AML-193 (cell line): ENCODE measurements around the gene ICA1.
A peak's percentile ranks its signal among the peaks of the same experiment; 100 is the strongest.
"Not testable (repeated sequence)": the region's sequence is repeated elsewhere in the genome, so short reads cannot be mapped to it uniquely, and the experiment has no call there.

Experiments
- DNase-seq, 2 experiments: peaks; one replicate each; lab custom pipeline; 2025; lab: John Stamatoyannopoulos, UW

ICA1 gene

DNA sequence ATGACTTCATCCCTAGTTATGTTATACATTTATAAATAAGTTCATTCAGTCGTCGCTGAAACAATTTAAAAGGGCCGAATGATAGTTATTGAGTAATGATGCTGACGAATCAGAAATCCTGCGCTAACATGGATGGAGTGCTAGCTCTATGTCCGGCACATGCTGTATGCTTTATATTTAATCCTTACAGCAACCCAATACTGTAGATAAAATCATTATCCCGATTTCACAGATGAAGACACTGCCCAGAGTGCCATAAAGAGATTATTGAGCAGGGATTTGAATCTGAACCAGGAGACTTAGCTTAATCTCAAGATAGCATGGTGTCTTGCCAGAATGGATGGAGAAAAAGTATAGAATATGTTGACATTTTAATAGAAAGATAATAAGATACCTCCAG lies 1.1 kb upstream of the ICA1 start:
- DNase-seq, result no peak

- no peak for DNase-seq
Observed at GRCh38 chr7:8260871-8261694, 884 bp downstream of the ICA1 start.

DNA sequence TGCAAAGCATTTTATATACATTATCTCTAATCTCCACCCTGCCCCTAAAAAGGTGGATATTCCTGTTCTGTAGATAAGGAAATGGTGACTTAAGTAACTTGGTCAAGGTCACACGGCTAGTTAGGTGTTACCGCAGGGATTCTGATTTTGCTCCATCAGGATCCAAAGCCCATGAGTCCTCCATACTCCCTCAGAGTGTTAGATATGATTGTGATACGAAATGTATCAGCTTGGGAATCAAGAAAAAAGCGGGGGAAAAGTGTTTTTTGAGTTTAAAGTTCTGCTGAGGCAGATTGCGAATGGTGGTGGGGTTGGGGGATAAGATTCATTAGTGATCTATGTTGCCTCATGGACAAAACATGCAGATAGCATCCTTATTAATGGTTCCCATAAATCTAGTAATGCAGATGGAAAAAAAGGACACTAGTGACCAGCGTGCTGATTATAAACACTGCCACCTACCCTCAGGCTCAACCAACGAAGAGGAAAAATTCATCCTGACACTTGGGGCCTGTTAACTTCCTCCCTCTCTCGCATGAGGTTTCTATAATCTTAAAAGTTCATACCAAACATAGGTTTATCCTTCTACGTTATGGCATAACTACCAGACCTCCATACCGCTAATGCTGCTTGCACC lies 2.3 kb downstream of the ICA1 start:
- no peak for DNase-seq

DNA sequence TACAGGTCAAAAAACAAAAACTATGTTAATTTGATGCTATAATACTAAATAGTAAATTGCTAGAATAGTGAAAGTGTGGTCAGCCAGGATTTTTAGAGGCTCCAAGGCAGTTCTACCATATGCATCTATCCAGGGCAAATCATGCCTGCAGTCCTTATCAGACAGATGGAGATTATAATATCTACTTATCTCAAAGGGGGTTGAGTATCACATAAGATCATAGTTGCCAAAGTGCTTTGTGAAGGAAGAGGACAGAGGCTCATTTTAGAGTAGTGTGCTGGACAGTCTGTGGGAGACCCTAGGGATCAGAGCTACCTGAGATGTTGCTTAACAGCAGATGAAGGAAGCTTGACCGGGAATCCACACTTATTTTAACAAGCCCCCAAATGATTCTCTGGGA lies 3.2 kb downstream of the ICA1 start:
- DNase-seq, result no peak

DNA sequence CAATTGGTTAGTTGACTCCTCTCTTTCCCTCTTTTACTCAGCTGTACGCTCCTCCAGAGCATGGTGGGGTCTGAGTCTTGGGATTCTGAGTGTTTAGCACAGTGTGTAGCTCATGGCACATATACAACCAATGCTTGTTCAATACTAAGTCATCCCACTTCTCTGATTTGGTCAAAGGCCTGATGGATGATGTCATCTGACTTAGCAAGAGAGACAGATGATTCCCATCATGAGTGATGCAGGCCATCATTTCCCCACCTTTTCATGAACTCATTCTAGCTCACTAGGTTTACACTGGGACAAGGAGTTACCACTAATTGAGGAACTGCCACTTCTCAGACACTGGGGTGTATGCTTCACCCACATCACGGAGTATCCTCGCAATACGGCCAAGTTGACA lies 3.8 kb downstream of the ICA1 start:
- no peak for DNase-seq

DNA sequence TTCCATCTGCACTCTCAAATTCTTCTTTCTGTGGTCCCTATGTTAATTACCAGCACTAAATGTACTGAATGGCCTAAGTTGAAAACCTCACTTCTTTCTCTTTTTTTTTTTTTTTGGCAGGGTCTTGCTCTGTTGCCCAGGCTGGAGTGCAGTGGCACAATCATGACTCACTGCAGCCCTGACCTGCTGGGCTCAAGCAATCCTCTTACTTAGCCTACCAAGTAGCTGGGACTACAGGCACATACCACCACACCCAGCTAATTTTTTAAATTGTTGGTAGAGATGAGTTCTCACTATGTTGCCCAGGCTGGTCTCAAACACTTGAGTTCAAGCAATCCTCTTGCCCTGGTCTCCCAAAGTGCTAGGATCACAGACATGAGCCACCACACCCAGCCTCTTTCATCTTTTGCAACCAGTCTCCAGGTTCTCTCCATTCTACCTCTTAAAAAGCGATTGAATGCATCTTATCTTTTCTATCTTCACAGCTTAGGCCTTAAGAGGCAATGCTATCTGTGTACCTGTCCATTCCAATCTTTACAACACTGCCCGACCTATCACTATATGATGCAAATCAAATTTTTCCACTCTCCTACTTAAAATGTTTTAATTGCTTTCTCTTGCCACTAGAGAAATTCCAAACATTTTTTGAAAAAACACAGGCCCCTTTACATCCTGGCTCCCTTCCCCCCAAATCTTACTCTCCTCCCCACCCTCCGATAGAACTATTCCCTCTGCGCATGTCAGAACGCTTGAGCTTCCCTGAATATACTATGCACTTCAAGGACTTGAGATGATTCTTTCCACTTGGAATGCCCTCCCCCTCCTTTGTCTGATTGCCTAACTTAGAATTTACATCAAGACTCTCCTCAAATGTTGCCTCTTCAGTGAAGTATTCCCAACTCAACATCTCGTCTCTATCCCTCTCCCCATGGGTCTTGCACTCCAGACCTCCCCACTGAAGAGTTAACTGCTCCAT lies 6.0 kb downstream of the ICA1 start:
- DNase-seq, result no peak

- DNase-seq, result no peak
Observed at GRCh38 chr7:8254667-8255066, 7.3 kb downstream of the ICA1 start.

GRCh38 chr7:8254215-8254614 lies 7.8 kb downstream of the ICA1 start:
- DNase-seq, result no peak

DNA sequence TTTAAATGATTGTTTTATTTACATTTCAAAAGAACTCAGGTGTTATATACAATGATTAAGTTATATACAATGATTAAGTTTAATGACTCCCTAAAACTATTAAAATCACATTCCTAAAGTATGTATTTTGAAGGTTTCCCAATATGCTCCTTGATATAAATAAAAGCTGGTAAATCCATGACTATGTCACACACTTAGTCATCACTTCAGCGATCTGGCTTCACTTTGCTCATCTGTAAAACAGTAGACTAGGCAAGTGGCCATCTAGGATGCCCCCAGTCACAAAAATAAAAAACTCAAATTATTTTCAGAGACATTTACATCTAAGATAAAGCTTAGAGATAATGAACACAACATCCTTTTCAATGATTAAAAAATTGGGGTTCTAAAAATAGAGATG lies 10.8 kb downstream of the ICA1 start:
- no peak for DNase-seq

- no peak for DNase-seq
Observed at GRCh38 chr7:8250547-8250946, 11.4 kb downstream of the ICA1 start.

DNA sequence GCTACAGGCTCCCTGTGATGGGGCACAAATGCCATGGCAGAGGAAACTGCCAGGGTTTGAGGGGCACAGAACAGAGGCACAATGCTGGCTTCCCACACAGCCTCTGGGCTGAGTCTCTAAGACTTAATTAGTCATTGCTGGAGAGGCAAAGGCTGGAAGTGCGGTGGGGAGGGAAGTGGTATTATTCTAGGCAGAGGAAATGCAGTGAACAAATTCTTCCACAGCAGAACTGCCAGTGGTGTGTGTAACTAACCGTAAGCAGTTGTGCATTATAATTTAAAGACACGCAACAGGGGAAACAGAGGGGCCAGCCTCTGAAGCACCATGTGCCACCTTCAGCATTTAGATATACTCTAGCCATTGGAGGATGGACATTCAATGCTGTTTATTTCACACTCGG lies 12.8 kb downstream of the ICA1 start:
- no peak for DNase-seq

GRCh38 chr7:8246020-8246419 lies 15.9 kb downstream of the ICA1 start:
- peak in 1 of 2 experiments; percentile 1 for DNase-seq

GRCh38 chr7:8245032-8245431 lies 16.9 kb downstream of the ICA1 start:
- not testable (repeated sequence) for DNase-seq

GRCh38 chr7:8243059-8243458 lies 18.9 kb downstream of the ICA1 start:
- DNase-seq, result not testable (repeated sequence)

- DNase-seq, result not testable (repeated sequence)
Observed at GRCh38 chr7:8239702-8240362, 22.1 kb downstream of the ICA1 start.

- no peak for DNase-seq
Observed at GRCh38 chr7:8236780-8237407, 25.1 kb downstream of the ICA1 start.

DNA sequence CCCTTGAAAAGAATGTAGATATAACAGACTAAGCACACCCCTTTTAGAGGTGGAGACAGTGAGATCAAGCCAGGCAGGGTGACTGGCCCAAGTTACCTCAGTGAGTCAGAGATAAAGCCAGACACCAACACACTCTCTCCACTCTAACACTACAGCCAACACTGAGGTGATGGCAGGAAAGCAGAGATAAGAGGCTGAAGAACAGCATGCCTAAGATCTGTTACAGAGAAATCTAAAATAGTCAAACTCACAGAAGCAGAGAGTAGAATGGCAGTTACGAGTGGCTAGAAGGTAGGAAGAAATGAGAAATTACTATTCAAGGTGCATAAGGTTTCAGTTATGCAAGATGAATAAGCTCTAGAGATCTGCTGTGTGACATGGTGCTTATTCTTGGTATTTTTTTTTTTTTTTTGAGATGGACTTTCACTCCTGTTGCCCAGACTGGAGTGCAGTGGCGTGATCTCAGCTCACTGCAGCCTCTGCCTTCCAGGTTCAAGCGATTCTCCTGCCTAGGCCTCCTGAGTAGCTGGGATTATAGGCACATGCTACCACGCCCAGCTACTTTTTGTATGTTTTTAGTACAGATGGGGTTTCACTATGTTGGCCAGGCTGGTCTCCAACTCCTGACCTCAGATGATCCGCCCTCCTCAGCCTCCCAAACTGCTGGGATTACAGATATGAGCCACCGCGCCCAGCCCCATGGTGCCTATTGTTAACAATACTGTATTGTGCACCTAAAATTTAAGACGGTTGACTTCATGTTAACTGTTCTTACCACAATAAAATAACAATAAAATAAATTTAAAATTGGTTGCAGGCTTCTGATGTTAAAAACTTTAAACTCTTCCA lies 28.7 kb downstream of the ICA1 start:
- DNase-seq, result no peak

- DNase-seq, result no peak
Observed at GRCh38 chr7:8229927-8230326, 32.0 kb downstream of the ICA1 start.

DNA sequence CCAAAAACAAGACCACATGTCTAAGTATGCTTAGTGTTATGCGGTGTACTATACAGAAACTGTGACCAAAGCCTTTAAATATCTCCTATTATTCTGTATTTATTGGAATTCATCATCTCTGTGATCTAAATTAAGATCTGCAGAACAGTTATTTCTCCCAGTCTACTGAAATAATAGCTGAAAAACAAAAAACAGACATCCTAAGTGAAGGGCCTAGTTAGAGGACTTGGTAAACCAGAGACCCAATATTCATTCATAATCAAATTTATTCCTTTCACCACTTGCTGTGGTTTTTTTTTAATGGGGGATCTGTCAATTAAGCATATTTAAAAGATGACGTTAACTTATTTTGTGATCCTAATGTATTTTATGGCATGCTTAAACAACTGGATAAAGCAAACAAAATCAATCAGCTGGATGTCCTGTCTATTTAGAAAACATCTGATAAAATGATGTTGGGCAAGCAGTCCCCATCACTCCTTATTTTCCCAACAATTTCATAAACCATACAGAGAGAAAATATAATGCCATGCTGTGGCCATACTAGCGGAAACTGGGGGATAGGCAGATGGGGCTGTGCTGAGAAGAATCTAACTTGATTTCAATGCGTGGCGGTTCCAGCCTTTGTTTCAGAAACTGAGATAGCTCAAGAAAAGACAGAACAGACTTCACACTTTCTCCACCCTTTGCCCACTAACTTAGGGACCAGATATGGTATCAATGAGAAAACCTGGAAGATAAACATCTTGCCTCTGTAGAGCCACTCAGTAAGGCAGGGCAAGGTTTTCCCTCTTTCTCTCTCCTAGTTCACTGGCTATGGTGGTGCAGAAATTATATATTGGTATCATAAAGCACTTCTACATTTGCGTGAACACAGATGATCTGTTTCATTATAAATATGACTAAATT lies 32.9 kb downstream of the ICA1 start:
- DNase-seq, result no peak
